DND-41 (cell line): ENCODE results near the gene OR9A2.

Source experiments
- ATAC-seq: fragments of 200-7000 bp; cut with Tn5 transposase; 3 replicates; pipeline ENCODE4 v1.9.1; 2021; ENCODE audit warnings: low read depth; ENCODE audit not compliant: insufficient read depth
- DNase-seq: peaks from one replicate; pipeline ENCODE4 v3.0.0-alpha.2; 2020
- H2AFZ ChIP-seq: 2 replicates; pipeline ENCODE4 v1.6.0; 2012; ENCODE audit warnings: low read depth, low read length
- H3K27ac ChIP-seq: 2 replicates; pipeline ENCODE4 v1.5.1; 2012; ENCODE audit warnings: low read length, inconsistent platforms
- H3K27me3 ChIP-seq: fragments of 200-600 bp; sonication (generic); 2 replicates; pipeline ENCODE4 v1.6.0; 2012; ENCODE audit warnings: low read length, mild to moderate bottlenecking, inconsistent platforms; ENCODE audit not compliant: insufficient read depth, poor library complexity
- H3K36me3 ChIP-seq: 2 replicates; pipeline ENCODE4 v1.5.1; 2012; ENCODE audit warnings: low read length, inconsistent platforms; ENCODE audit not compliant: insufficient read depth
- H3K4me1 ChIP-seq: 2 replicates; pipeline ENCODE4 v1.5.1; 2012; ENCODE audit warnings: mild to moderate bottlenecking, low read length; ENCODE audit not compliant: insufficient read depth
- H3K4me2 ChIP-seq: 2 replicates; pipeline ENCODE4 v1.6.0; 2012; ENCODE audit warnings: mild to moderate bottlenecking, moderate library complexity, low read length, inconsistent platforms; ENCODE audit not compliant: insufficient read depth
- H3K4me3 ChIP-seq, 2 experiments: fragments of 200-600 bp in 1 of 2; shearing (Covaris generic) in 1 of 2; 2 replicates each; pipeline ENCODE4 v1.5.1; 2012 to 2016; ENCODE audit warnings: inconsistent platforms in 2 of 2, low read length in 2 of 2, mild to moderate bottlenecking in 2 of 2, low read depth in 1 of 2, moderate library complexity in 1 of 2
- H3K79me2 ChIP-seq: 2 replicates; pipeline ENCODE4 v1.6.0; 2012; ENCODE audit warnings: low read length, inconsistent platforms; ENCODE audit not compliant: insufficient read depth
- H3K9ac ChIP-seq: 2 replicates; pipeline ENCODE4 v1.6.0; 2012; ENCODE audit warnings: low read depth, mild to moderate bottlenecking, inconsistent platforms, low read length, moderate library complexity
- H3K9me3 ChIP-seq: 2 replicates; pipeline ENCODE4 v1.5.1; 2012; ENCODE audit warnings: low read length, moderate library complexity, mild to moderate bottlenecking, inconsistent platforms; ENCODE audit not compliant: insufficient read depth, severe bottlenecking
- H4K20me1 ChIP-seq: 2 replicates; pipeline ENCODE4 v1.6.0; 2012; ENCODE audit warnings: low read length; ENCODE audit not compliant: insufficient read depth
- CTCF ChIP-seq: IDR thresholded peaks from 2 replicates; pipeline ENCODE4 v1.5.1; 2012; ENCODE audit warnings: borderline replicate concordance, low read length, moderate library complexity, mild to moderate bottlenecking; ENCODE audit not compliant: poor library complexity, severe bottlenecking; ENCODE audit errors: extremely low read depth
- EZH2 ChIP-seq: IDR thresholded peaks from 3 replicates; pipeline ENCODE4 v1.6.1; 2012; ENCODE audit warnings: borderline replicate concordance, low read depth, mild to moderate bottlenecking, moderate library complexity, low read length, inconsistent platforms; ENCODE audit not compliant: severe bottlenecking

The OR9A2 gene

GRCh38 chr7:143069912-143070500, 43.1 kb upstream of the OR9A2 start:
- no peak overlapping the region for H3K4me3 ChIP-seq
- H3K4me2 ChIP-seq = no peak overlapping the region
- no peaks in the 10 kb centered on the region for H3K4me1 ChIP-seq
- DNase-seq = no peak
- H3K27ac ChIP-seq = no peak overlapping the region
- H4K20me1 ChIP-seq = no peaks in the 10 kb centered on the region
- H3K9ac ChIP-seq = no peak overlapping the region
- no peaks in the 10 kb centered on the region for H3K27me3 ChIP-seq
- H2AFZ ChIP-seq = no peak overlapping the region
- no peak for TF ChIP-seq EZH2
- no peak for TF ChIP-seq CTCF
- no peaks in the 10 kb centered on the region for H3K9me3 ChIP-seq
- no peak for ATAC-seq
- H3K79me2 ChIP-seq = no peaks in the 10 kb centered on the region
- H3K36me3 ChIP-seq = no peaks in the 10 kb centered on the region

GRCh38 chr7:143068446-143068845, 41.5 kb upstream of the OR9A2 start:
- H3K4me2 ChIP-seq = no peak overlapping the region
- no peak overlapping the region for H3K4me3 ChIP-seq
- no peak for ATAC-seq
- no peaks in the 10 kb centered on the region for H3K27me3 ChIP-seq
- H3K79me2 ChIP-seq = no peaks in the 10 kb centered on the region
- DNase-seq = no peak
- H3K4me1 ChIP-seq = no peaks in the 10 kb centered on the region
- H4K20me1 ChIP-seq = no peaks in the 10 kb centered on the region
- TF ChIP-seq CTCF (no peak), EZH2 (no peak)
- H3K9me3 ChIP-seq = no peaks in the 10 kb centered on the region
- no peak overlapping the region for H3K9ac ChIP-seq
- H2AFZ ChIP-seq = no peak overlapping the region
- no peaks in the 10 kb centered on the region for H3K36me3 ChIP-seq
- no peak overlapping the region for H3K27ac ChIP-seq

- TF ChIP-seq CTCF (no peak), EZH2 (no peak)
- Histone ChIP-seq H3K79me2 (no peaks in the 10 kb centered on the region), H3K4me3 (no peak overlapping the region), H3K9ac (no peak overlapping the region), H3K4me2 (no peak overlapping the region), H2AFZ (no peak overlapping the region), H3K27me3 (no peaks in the 10 kb centered on the region), H4K20me1 (no peaks in the 10 kb centered on the region), H3K27ac (no peak overlapping the region), H3K4me1 (no peaks in the 10 kb centered on the region), H3K36me3 (no peaks in the 10 kb centered on the region), H3K9me3 (no peaks in the 10 kb centered on the region)
- DNase-seq = no peak
- no peak for ATAC-seq
These were observed 36.8 kb upstream of the OR9A2 start for GRCh38 chr7:143063741-143064140.

GRCh38 chr7:143055754-143056153, 28.8 kb upstream of the OR9A2 start:
- Histone ChIP-seq H3K79me2 (no peaks in the 10 kb centered on the region), H3K9me3 (no peaks in the 10 kb centered on the region), H3K27me3 (no peaks in the 10 kb centered on the region), H3K36me3 (no peaks in the 10 kb centered on the region), H3K9ac (no peak overlapping the region), H3K27ac (no peak overlapping the region), H2AFZ (no peak overlapping the region), H3K4me1 (no peaks in the 10 kb centered on the region), H3K4me3 (no peak overlapping the region), H3K4me2 (no peak overlapping the region), H4K20me1 (no peaks in the 10 kb centered on the region)
- TF ChIP-seq EZH2 (no peak), CTCF (no peak)
- DNase-seq (no peak), ATAC-seq (no peak)
